Adrenal gland (tissue), 5 donors: Measurements from ENCODE around the gene SORBS2.

Experiments
- POLR2A ChIP-seq, 2 donors: fragments of 450-650 bp; IDR thresholded peaks; one replicate each; pipeline ENCODE4 v1.6.1; 2017; ENCODE audit warnings: antibody characterized with exemption in 2 of 2, mild to moderate bottlenecking in 2 of 2, moderate library complexity in 1 of 2
- TF ChIP-seq, protein P1 (sequence below), 6 experiments: fragments of 450-650 bp in 4 of 6; fragments of 200-600 bp in 2 of 6; sonication (generic) in 1 of 6; IDR thresholded peaks; 1 replicate in 5 of 6; 2 replicates in 1 of 6; pipeline versions ENCODE4 v1.5.1 to v1.8.0; 2016 to 2021; ENCODE audit warnings: antibody characterized with exemption in 6 of 6, mild to moderate bottlenecking in 2 of 6, moderate library complexity in 1 of 6
- donor health status: DM: no; HTN: no; CAD: no.

DNA sequence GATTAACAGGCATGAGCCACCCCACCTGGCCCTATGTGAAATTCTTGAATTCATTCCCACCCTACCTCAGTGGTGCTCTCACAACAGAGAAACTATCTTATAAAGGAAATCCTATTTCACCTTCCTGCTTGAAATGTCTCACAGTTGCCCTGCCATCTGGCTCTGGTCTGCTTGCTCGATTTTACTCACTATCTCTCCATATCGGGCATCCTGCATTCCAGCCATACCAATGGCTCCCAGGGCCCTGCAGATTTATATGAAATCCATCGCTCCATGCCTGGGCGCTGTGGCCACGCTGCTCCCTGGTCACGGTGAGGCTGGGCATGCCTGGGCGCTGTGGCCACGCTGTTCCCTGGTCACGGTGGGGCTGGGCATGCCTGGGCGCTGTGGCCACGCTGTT is 15.8 kb downstream of the SORBS2 start:
- TF ChIP-seq POLR2A (IDR thresholded peaks at IDR 0.05), result no peak
- TF ChIP-seq, protein P1, sequence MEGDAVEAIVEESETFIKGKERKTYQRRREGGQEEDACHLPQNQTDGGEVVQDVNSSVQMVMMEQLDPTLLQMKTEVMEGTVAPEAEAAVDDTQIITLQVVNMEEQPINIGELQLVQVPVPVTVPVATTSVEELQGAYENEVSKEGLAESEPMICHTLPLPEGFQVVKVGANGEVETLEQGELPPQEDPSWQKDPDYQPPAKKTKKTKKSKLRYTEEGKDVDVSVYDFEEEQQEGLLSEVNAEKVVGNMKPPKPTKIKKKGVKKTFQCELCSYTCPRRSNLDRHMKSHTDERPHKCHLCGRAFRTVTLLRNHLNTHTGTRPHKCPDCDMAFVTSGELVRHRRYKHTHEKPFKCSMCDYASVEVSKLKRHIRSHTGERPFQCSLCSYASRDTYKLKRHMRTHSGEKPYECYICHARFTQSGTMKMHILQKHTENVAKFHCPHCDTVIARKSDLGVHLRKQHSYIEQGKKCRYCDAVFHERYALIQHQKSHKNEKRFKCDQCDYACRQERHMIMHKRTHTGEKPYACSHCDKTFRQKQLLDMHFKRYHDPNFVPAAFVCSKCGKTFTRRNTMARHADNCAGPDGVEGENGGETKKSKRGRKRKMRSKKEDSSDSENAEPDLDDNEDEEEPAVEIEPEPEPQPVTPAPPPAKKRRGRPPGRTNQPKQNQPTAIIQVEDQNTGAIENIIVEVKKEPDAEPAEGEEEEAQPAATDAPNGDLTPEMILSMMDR (IDR thresholded peaks at IDR 0.05), result no peak
